HEK293 (cell line): ENCODE results near the gene SRMS.
A peak's percentile ranks its signal among the peaks of the same experiment; 100 is the strongest.

ENCODE experiments used
- HOXC10 ChIP-seq: sonication (generic); formaldehyde crosslinking; IDR thresholded peaks from 2 replicates; pipeline ENCODE4 v1.8.1; 2023; ENCODE audit warnings: mild to moderate bottlenecking, missing genetic modification reagents
- KLF8 ChIP-seq: fragments of 450-650 bp; formaldehyde crosslinking; IDR thresholded peaks from 2 replicates; pipeline ENCODE4 v1.5.1; 2016; ENCODE audit warnings: missing biosample characterization, missing genetic modification characterization
- OVOL3 ChIP-seq: fragments of 450-650 bp; formaldehyde crosslinking; IDR thresholded peaks from 2 replicates; pipeline ENCODE4 v1.5.1; 2016; ENCODE audit warnings: missing biosample characterization, missing genetic modification characterization
- SALL2 ChIP-seq: fragments of 450-650 bp; formaldehyde crosslinking; IDR thresholded peaks from 2 replicates; pipeline ENCODE4 v1.5.0; 2017; ENCODE audit warnings: missing biosample characterization, mild to moderate bottlenecking, missing genetic modification characterization, borderline replicate concordance
- SP7 ChIP-seq: fragments of 450-650 bp; formaldehyde crosslinking; IDR thresholded peaks from 2 replicates; pipeline ENCODE4 v1.5.1; 2016; ENCODE audit warnings: missing biosample characterization, missing genetic modification characterization
- ZBTB10 ChIP-seq: fragments of 450-650 bp; formaldehyde crosslinking; IDR thresholded peaks from 2 replicates; pipeline ENCODE4 v1.5.1; 2016; ENCODE audit warnings: missing biosample characterization, missing genetic modification characterization
- ZBTB11 ChIP-seq: fragments of 450-650 bp; formaldehyde crosslinking; conservative IDR thresholded peaks from 2 replicates; pipeline ENCODE4 v1.5.1; 2016; ENCODE audit warnings: low read depth, missing biosample characterization, missing genetic modification characterization
- ZBTB17 ChIP-seq: fragments of 450-650 bp; formaldehyde crosslinking; IDR thresholded peaks from 2 replicates; pipeline ENCODE4 v1.5.1; 2016; ENCODE audit warnings: missing biosample characterization, missing genetic modification characterization
- ZBTB48 ChIP-seq: fragments of 450-650 bp; formaldehyde crosslinking; IDR thresholded peaks from 2 replicates; pipeline ENCODE4 v1.5.1; 2016; ENCODE audit warnings: missing biosample characterization, missing genetic modification characterization
- ZNF10 ChIP-seq: fragments of 450-650 bp; formaldehyde crosslinking; IDR thresholded peaks from 2 replicates; pipeline ENCODE4 v1.5.1; 2017; ENCODE audit warnings: missing biosample characterization, missing genetic modification characterization
- ZNF280C ChIP-seq: fragments of 450-650 bp; formaldehyde crosslinking; IDR thresholded peaks from 2 replicates; pipeline ENCODE4 v1.5.1; 2016; ENCODE audit warnings: missing biosample characterization, missing genetic modification characterization
- ZNF394 ChIP-seq: fragments of 450-650 bp; formaldehyde crosslinking; IDR thresholded peaks from 2 replicates; pipeline ENCODE4 v1.5.1; 2016; ENCODE audit warnings: missing biosample characterization, missing genetic modification characterization, mild to moderate bottlenecking, moderate library complexity, borderline replicate concordance
- ZNF449 ChIP-seq: fragments of 450-650 bp; formaldehyde crosslinking; IDR thresholded peaks from 2 replicates; pipeline ENCODE4 v1.5.1; 2017; ENCODE audit warnings: missing biosample characterization, mild to moderate bottlenecking, missing genetic modification characterization, moderate library complexity
- ZNF792 ChIP-seq: fragments of 450-650 bp; formaldehyde crosslinking; IDR thresholded peaks from 2 replicates; pipeline ENCODE4 v1.5.1; 2016; ENCODE audit warnings: missing biosample characterization, missing genetic modification characterization
- ZSCAN16 ChIP-seq: fragments of 450-650 bp; formaldehyde crosslinking; IDR thresholded peaks from 2 replicates; pipeline ENCODE4 v1.5.1; 2016; ENCODE audit warnings: missing biosample characterization, missing genetic modification characterization
- ZSCAN23 ChIP-seq: fragments of 450-650 bp; formaldehyde crosslinking; IDR thresholded peaks from 2 replicates; pipeline ENCODE4 v1.5.1; 2016; ENCODE audit warnings: missing biosample characterization, missing genetic modification characterization

Gene SRMS

GRCh38 chr20:63520504-63520933 is 27.0 kb downstream of the SRMS start, which contains the start of gene PPDPF (continued):
- TF ChIP-seq ZNF792 (tag by site-specific recombination), result no peak
- TF ChIP-seq ZBTB17 (tag by site-specific recombination), result no peak
- TF ChIP-seq ZNF10 (tag by site-specific recombination), result no peak
- TF ChIP-seq ZBTB48 (tag by site-specific recombination), result no peak
- TF ChIP-seq HOXC10 (CRISPR knock-in tag), result no peak
- peak; percentile 76; the same call in 1 of the 2 replicates for TF ChIP-seq ZNF449
- no peak for TF ChIP-seq ZSCAN16 (tag by site-specific recombination)
- TF ChIP-seq ZNF394, result no peak
- no peak for TF ChIP-seq ZNF280C (tag by site-specific recombination)
- TF ChIP-seq OVOL3 (tag by site-specific recombination), result no peak
- TF ChIP-seq ZBTB10 (tag by site-specific recombination), result no peak
- TF ChIP-seq SALL2 (tag by site-specific recombination), result no peak
- TF ChIP-seq SP7 (tag by site-specific recombination), result no peak
- TF ChIP-seq KLF8 (tag by site-specific recombination), result peak; percentile 7; the same call in 1 of the 2 replicates
- TF ChIP-seq ZBTB11 (tag by site-specific recombination), result no peak
- no peak for TF ChIP-seq ZSCAN23 (tag by site-specific recombination)
